Activated T-cell treated with anti-CD3 and anti-CD28 coated beads, Interleukin-2, amount 50 U/mL, for 24 hours (primary cell): ENCODE measurements around the gene MYO7B.
A peak's percentile ranks its signal among the peaks of the same experiment; 100 is the strongest.

Experiments
- DNase-seq: peaks from one replicate; pipeline ENCODE4 v3.0.0-alpha.2; 2020
- H3K27ac Mint-ChIP-seq: 2 replicates; pipeline ENCODE4 v1.8.0; 2020; ENCODE audit warnings: mild to moderate bottlenecking, mixed read lengths
- H3K27me3 Mint-ChIP-seq: 2 replicates; pipeline ENCODE4 v1.8.0; 2020; ENCODE audit warnings: mixed read lengths
- H3K36me3 Mint-ChIP-seq: 2 replicates; pipeline ENCODE4 v1.8.0; 2020; ENCODE audit warnings: low read depth, mixed read lengths
- H3K4me1 Mint-ChIP-seq: 2 replicates; pipeline ENCODE4 v1.8.0; 2020; ENCODE audit warnings: low read depth, mixed read lengths
- H3K4me3 Mint-ChIP-seq: 2 replicates; pipeline ENCODE4 v1.8.0; 2020; ENCODE audit warnings: mild to moderate bottlenecking, moderate library complexity, mixed read lengths
- H3K9me3 Mint-ChIP-seq: 2 replicates; pipeline ENCODE4 v1.8.0; 2020; ENCODE audit warnings: mixed read lengths

Gene MYO7B

GRCh38 chr2:127535422-127535901 is at the start of gene MYO7B:
TSS of gene MYO7B (plus strand) at chr2:127535683. CDS start at chr2:127559723, 24,040 bp downstream.
- peaks cover 2% of the 10 kb centered on the region for H3K27me3 Mint-ChIP-seq
- no peak within 1 kb of the TSS for H3K4me3 Mint-ChIP-seq
- no peak for DNase-seq

GRCh38 chr2:127485694-127486071 is 49.8 kb upstream of the MYO7B start:
- H3K4me1 Mint-ChIP-seq = peaks cover 27% of the 10 kb centered on the region
- peak overlapping the region; percentile 89 for H3K27ac Mint-ChIP-seq
- H3K36me3 Mint-ChIP-seq = peaks cover 90% of the 10 kb centered on the region
- no peak overlapping the region for H3K4me3 Mint-ChIP-seq
- no peak for DNase-seq
- H3K9me3 Mint-ChIP-seq = no peaks in the 10 kb centered on the region
- no peaks in the 10 kb centered on the region for H3K27me3 Mint-ChIP-seq

More at GRCh38 chr2:127535422-127535901, at the start of gene MYO7B:
- H3K4me1 Mint-ChIP-seq = no peaks in the 10 kb centered on the region
- H3K27ac Mint-ChIP-seq = no peak within 1 kb of the TSS
- no peaks in the 10 kb centered on the region for H3K36me3 Mint-ChIP-seq
- H3K9me3 Mint-ChIP-seq = no peaks in the 10 kb centered on the region

GRCh38 chr2:127486247-127487058 is 49.0 kb upstream of the MYO7B start:
- no peaks in the 10 kb centered on the region for H3K27me3 Mint-ChIP-seq
- H3K9me3 Mint-ChIP-seq = no peaks in the 10 kb centered on the region
- peak overlapping the region; percentile 89 for H3K27ac Mint-ChIP-seq
- DNase-seq = no peak
- H3K36me3 Mint-ChIP-seq = peaks cover 90% of the 10 kb centered on the region
- no peak overlapping the region for H3K4me3 Mint-ChIP-seq
- H3K4me1 Mint-ChIP-seq = peaks cover 27% of the 10 kb centered on the region

GRCh38 chr2:127490283-127490682 is 45.2 kb upstream of the MYO7B start:
- no peak overlapping the region for H3K27ac Mint-ChIP-seq
- no peak overlapping the region for H3K4me3 Mint-ChIP-seq

GRCh38 chr2:127498386-127498785 is 37.1 kb upstream of the MYO7B start:
- Mint-ChIP-seq H3K9me3 (no peaks in the 10 kb centered on the region), H3K27me3 (no peaks in the 10 kb centered on the region), H3K27ac (no peak overlapping the region), H3K4me1 (peaks cover 23% of the 10 kb centered on the region), H3K4me3 (no peak overlapping the region), H3K36me3 (peaks cover 94% of the 10 kb centered on the region)
- no peak for DNase-seq

More at GRCh38 chr2:127490283-127490682, 45.2 kb upstream of the MYO7B start:
- no peak for DNase-seq
- Mint-ChIP-seq H3K27me3 (no peaks in the 10 kb centered on the region), H3K36me3 (peaks cover 95% of the 10 kb centered on the region), H3K9me3 (no peaks in the 10 kb centered on the region), H3K4me1 (peaks cover 35% of the 10 kb centered on the region)

DNA sequence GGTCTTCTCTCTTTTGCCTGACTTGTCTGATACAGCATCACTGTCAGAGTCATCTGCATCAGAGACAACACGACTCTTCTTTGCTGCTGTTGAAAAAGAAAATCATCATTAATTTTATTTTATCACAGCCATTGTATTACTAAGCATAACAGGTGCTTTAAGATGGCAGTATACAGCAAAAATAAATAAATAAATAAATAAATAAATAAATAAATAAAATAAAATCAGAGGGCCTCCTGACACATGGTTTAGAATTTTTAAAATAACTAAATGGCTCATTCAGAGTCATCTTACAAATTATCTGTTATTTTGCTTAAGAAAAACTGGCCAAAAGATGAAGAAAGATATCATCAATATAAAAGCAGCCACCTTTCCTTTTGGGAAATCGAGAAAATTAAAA is 32.0 kb upstream of the MYO7B start:
- peaks cover 91% of the 10 kb centered on the region for H3K36me3 Mint-ChIP-seq
- H3K27ac Mint-ChIP-seq = no peak overlapping the region
- H3K4me3 Mint-ChIP-seq = no peak overlapping the region
- H3K27me3 Mint-ChIP-seq = no peaks in the 10 kb centered on the region
- peaks cover 39% of the 10 kb centered on the region for H3K4me1 Mint-ChIP-seq
- DNase-seq = no peak
- H3K9me3 Mint-ChIP-seq = no peaks in the 10 kb centered on the region

DNA sequence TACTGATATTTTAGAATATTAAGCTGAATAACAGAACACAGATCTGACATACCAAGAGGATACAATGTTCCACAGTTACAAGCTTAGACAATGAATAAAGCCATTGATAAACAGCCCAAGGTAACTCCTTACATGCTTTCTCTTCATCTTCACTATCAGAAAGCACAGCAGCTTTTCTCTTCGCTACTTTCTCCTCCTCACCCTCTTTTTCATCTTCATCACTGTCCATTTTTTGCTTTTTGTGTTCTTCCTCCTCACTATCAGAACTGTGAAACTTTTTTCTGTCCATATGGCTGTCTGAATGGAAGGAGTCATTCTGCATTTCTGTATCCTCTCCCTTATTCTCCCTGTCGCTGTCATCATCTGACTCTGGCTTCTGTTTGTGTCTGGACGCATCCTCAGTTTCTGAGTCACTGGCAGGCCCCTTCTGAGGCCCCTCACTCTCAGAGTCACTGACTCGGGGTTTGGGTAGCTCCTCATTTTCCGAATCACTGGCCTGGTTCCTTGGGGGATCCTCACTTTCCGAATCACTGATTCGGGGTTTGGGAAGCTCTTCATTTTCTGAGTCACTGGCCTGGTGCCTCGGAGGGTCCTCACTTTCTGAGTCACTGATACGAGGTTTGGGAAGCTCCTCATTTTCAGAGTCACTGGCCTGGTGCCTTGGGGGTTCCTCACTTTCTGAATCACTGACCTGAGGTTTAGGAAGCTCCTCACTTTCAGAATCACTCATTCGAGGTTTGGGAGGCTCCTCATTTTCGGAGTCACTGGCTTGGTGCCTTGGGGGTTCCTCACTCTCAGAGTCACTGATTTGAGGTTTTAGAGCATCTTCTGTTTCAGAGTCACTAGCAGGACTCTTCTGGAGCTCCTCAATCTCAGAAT is 30.7 kb upstream of the MYO7B start:
- no peak for DNase-seq
- Mint-ChIP-seq H3K4me3 (no peak overlapping the region), H3K36me3 (peaks cover 91% of the 10 kb centered on the region), H3K27ac (peak overlapping the region; percentile 38), H3K27me3 (no peaks in the 10 kb centered on the region), H3K4me1 (peaks cover 44% of the 10 kb centered on the region), H3K9me3 (no peaks in the 10 kb centered on the region)

GRCh38 chr2:127506510-127506909 is 29.0 kb upstream of the MYO7B start:
- no peak overlapping the region for H3K27ac Mint-ChIP-seq
- no peaks in the 10 kb centered on the region for H3K27me3 Mint-ChIP-seq
- no peak for DNase-seq
- peaks cover 90% of the 10 kb centered on the region for H3K36me3 Mint-ChIP-seq
- H3K4me3 Mint-ChIP-seq = no peak overlapping the region
- no peaks in the 10 kb centered on the region for H3K9me3 Mint-ChIP-seq
- peaks cover 60% of the 10 kb centered on the region for H3K4me1 Mint-ChIP-seq

DNA sequence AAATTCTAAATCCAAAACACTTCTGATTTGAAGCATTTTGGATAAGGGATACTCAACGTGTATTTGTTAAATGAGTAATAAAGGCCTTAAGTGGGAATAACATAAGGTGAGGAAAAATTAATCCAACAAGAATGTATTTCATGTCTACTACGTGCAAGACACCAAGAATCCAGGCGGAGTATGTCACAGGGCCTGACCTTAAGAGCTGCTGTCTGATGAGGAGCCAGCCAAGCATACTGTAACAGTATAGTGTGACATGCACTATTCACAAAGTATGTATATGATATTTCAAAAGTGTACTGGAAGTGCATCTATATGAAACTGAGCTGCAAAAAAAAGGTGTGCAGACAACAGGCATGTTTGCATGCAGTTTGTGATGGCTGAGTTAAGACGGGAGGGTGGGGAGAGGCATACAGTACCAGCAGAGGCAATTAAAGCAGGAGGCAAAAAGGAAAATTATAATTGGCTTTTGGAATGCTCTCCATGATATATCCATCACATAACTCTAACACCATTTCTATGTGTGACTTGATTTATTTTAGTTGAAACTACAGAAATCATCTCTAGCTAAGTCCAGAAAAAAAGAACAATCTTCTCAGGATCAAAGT is 27.4 kb upstream of the MYO7B start:
- Mint-ChIP-seq H3K36me3 (peaks cover 89% of the 10 kb centered on the region), H3K4me3 (no peak overlapping the region), H3K27ac (peak overlapping the region; percentile 75), H3K9me3 (no peaks in the 10 kb centered on the region), H3K27me3 (no peaks in the 10 kb centered on the region), H3K4me1 (peaks cover 75% of the 10 kb centered on the region)
- DNase-seq = no peak

DNA sequence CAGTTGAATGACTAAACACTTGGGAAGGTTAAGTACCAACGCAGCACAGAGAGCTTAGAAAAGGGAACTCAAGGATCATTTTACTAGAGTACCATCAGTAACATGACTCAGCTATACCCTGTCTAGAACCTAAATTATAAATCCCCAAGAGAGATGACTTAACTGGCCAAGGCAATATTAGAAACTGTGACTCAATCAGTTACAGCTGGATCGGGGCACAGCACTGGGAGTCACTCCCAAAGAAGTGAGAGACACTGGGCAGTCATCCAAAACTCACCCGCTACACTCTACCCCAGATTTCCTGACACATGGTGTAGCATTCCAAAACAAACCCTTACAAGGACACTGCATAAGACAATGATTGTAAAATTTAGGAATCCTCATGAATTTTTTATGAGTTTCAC is 26.9 kb upstream of the MYO7B start:
- DNase-seq = no peak
- Mint-ChIP-seq H3K4me1 (peaks cover 79% of the 10 kb centered on the region), H3K36me3 (peaks cover 89% of the 10 kb centered on the region), H3K27me3 (no peaks in the 10 kb centered on the region), H3K4me3 (no peak overlapping the region), H3K9me3 (no peaks in the 10 kb centered on the region), H3K27ac (peak overlapping the region; percentile 75)

GRCh38 chr2:127510073-127510472 is 25.4 kb upstream of the MYO7B start:
- H3K27ac Mint-ChIP-seq = peak overlapping the region; percentile 11
- H3K4me1 Mint-ChIP-seq = peaks cover 84% of the 10 kb centered on the region
- DNase-seq = no peak
- no peak overlapping the region for H3K4me3 Mint-ChIP-seq
- peaks cover 89% of the 10 kb centered on the region for H3K36me3 Mint-ChIP-seq
- H3K9me3 Mint-ChIP-seq = no peaks in the 10 kb centered on the region
- H3K27me3 Mint-ChIP-seq = no peaks in the 10 kb centered on the region

DNA sequence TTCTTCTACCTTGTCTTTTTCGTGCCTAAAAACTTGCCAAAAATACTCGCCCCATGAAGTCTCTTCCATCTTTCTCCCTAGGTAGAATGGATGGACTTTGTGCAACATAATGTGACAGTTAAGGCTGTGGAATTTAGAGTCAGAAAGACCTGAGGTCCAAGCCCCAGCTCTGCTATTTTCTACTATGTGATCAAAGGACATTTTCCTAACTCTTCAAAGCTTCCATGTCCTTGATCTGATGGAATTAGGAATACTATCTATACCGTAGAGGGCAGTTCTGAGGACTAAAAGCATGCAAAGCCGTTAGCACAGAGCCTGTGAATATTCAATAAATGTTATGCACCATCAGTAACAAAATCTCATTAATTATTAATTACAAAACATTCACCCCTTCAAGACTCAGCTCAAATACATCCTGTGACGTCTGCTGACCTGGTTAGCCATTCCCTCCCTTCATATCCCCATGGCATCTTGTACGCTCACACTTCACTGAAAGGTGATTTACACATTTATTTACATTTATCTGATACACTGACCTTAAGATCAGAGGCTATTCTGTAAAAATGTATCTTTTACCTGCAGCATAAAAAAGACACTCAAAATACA is 24.3 kb upstream of the MYO7B start:
- Mint-ChIP-seq H3K9me3 (no peaks in the 10 kb centered on the region), H3K4me3 (no peak overlapping the region), H3K36me3 (peaks cover 91% of the 10 kb centered on the region), H3K27ac (peak overlapping the region; percentile 11), H3K27me3 (no peaks in the 10 kb centered on the region), H3K4me1 (peaks cover 90% of the 10 kb centered on the region)
- DNase-seq = no peak

- H3K4me3 Mint-ChIP-seq = no peak overlapping the region
- DNase-seq = no peak
- H3K27ac Mint-ChIP-seq = peak overlapping the region; percentile 6
- peaks cover 92% of the 10 kb centered on the region for H3K4me1 Mint-ChIP-seq
- no peaks in the 10 kb centered on the region for H3K9me3 Mint-ChIP-seq
- peaks cover 92% of the 10 kb centered on the region for H3K36me3 Mint-ChIP-seq
- no peaks in the 10 kb centered on the region for H3K27me3 Mint-ChIP-seq
These were observed 23.6 kb upstream of the MYO7B start for GRCh38 chr2:127511917-127512316.

- H3K27ac Mint-ChIP-seq = peak overlapping the region; percentile 10
- DNase-seq = no peak
- no peak overlapping the region for H3K4me3 Mint-ChIP-seq
- H3K4me1 Mint-ChIP-seq = peaks cover 93% of the 10 kb centered on the region
- H3K27me3 Mint-ChIP-seq = no peaks in the 10 kb centered on the region
- H3K9me3 Mint-ChIP-seq = no peaks in the 10 kb centered on the region
- peaks cover 94% of the 10 kb centered on the region for H3K36me3 Mint-ChIP-seq
These were observed 23.1 kb upstream of the MYO7B start for GRCh38 chr2:127512362-127512761.
